ENCODE results near the gene CDH7. TPM values are rescaled to one million over a fixed set of nuclear protein-coding genes. Genes with fewer than 3 reads are reported as not detected.

Gene CDH7
- total RNA-seq, 4 donors from 2014 or later = 0.47 TPM; not detected in 3

- TF ChIP-seq CTCF (IDR thresholded peaks at IDR 0.05) = no peak
- DNase-seq (ENCODE audit: low spot score) (no peak), ATAC-seq (ENCODE audit: low FRiP score) (no peak)
Measured at GRCh38 chr18:65767406-65767805, 16.6 kb downstream of the CDH7 start.

- ATAC-seq (ENCODE audit: low FRiP score) = no peak
- DNase-seq (ENCODE audit: low spot score) = no peak
- no peak for TF ChIP-seq CTCF (IDR thresholded peaks at IDR 0.05)
Measured at GRCh38 chr18:65768120-65768778, 17.4 kb downstream of the CDH7 start.

GRCh38 chr18:65769652-65770051 is 18.8 kb downstream of the CDH7 start:
- ATAC-seq (ENCODE audit: low FRiP score) = no peak

GRCh38 chr18:65786474-65786873 is 35.7 kb downstream of the CDH7 start:
- TF ChIP-seq CTCF (IDR thresholded peaks at IDR 0.05) = no peak
- ATAC-seq (ENCODE audit: low FRiP score) = no peak
- no peak for DNase-seq (ENCODE audit: low spot score)

More at GRCh38 chr18:65769652-65770051, 18.8 kb downstream of the CDH7 start:
- no peak for DNase-seq (ENCODE audit: low spot score)
- no peak for TF ChIP-seq CTCF (IDR thresholded peaks at IDR 0.05)

- DNase-seq (ENCODE audit: low spot score) = no peak
- no peak for ATAC-seq (ENCODE audit: low FRiP score)
- TF ChIP-seq CTCF (IDR thresholded peaks at IDR 0.05) = no peak
Measured at GRCh38 chr18:65788373-65788772, 37.6 kb downstream of the CDH7 start.

- TF ChIP-seq CTCF (IDR thresholded peaks at IDR 0.05) = no peak
- DNase-seq (ENCODE audit: low spot score) (no peak), ATAC-seq (ENCODE audit: low FRiP score) (no peak)
Measured at GRCh38 chr18:65790604-65791003, 39.8 kb downstream of the CDH7 start.

GRCh38 chr18:65791719-65792118 is 40.9 kb downstream of the CDH7 start:
- TF ChIP-seq CTCF (IDR thresholded peaks at IDR 0.05) = no peak
- DNase-seq (ENCODE audit: low spot score) (no peak), ATAC-seq (ENCODE audit: low FRiP score) (no peak)

All from omental fat pad (tissue), 4 donors.